Fibroblast of lung (primary cell): ENCODE measurements around the gene CKAP4.

ENCODE experiments used
- CTCF ChIP-seq, 2 donors: IDR thresholded peaks in 1 of 2; conservative IDR thresholded peaks in 1 of 2; 1 replicate in 1 of 2; 2 replicates in 1 of 2; pipeline ENCODE4 v1.5.1; 2011 to 2012; ENCODE audit warnings: low read length in 2 of 2, control low read depth in 1 of 2, inconsistent platforms in 1 of 2, low read depth in 1 of 2, mild to moderate bottlenecking in 1 of 2
- EZH2 ChIP-seq: IDR thresholded peaks from 2 replicates; pipeline ENCODE4 v1.5.1; 2012; ENCODE audit warnings: low read length, control low read depth, mild to moderate bottlenecking; ENCODE audit errors: missing control alignments

DNA sequence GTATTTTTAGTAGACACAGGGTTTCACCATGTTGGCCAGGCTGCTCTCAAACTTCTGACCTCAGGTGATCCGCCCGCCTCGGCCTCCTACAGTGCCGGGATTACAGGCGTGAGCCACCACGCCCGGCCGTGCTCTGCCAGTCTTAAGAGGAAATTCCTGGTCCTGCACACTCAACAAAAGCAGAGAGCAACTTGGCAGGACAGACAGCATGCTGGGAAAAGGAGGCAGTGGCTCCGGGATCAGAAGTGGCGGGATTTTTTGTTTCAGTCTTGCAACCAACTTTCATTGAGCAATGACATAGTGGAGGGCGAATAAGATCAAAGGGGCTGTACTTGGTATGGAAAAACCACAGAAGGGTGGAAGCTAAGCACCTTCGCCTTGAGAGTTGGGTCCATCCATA lies 2.1 kb downstream of the CKAP4 start:
- no peak for TF ChIP-seq CTCF (conservative IDR thresholded peaks at IDR 0.05 in 1 of 2, IDR thresholded peaks at IDR 0.05 in 1 of 2; ENCODE audit: low read depth in 1 of 2, low read length in 2 of 2)
- no peak for TF ChIP-seq EZH2
